Measurements from ENCODE around the gene RNF39.

RNF39 gene

GRCh38 chr6:30096829-30097228 lies 21.3 kb upstream of the RNF39 start:
- DNase-seq (ENCODE audit: low read depth in 2 of 2) = no peak

GRCh38 chr6:30093951-30094661 lies 18.5 kb upstream of the RNF39 start:
- DNase-seq (ENCODE audit: low read depth in 2 of 2) = no peak

DNA sequence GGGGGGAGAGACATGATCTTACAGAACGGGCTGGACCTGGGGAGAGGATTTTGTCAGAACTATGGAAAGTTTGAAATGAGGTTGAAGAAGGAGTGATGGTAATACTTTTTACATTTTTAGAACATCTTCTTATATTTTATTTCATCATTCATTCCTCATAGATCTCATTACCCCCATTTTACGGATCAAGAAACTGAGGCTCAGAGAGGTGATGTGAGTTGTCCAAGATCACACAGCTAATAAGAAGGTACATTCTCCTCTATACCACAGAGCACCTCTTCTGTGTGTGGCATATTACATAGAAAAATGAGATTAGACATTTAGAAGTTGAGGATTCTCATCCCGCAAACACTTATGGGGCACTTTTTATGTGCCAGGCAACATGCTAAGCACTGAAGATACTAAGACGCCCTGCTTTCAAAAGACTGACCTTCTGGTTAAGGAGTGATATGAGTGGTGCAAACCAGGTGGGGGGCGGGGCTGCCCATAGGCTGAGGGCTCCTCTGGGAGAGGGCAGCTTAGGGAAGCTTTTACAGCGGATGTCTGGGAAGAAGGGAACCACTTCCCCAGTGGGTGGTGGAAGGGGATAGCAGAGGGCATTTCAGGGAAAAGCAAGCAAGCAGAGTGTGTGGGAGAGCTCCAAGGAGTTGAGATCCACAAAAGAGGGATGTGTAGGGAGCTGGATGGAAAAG lies 17.4 kb upstream of the RNF39 start:
- no peak for DNase-seq (ENCODE audit: low read depth in 2 of 2)

- DNase-seq (ENCODE audit: low read depth in 2 of 2) = no peak
Observed at GRCh38 chr6:30091577-30092381, 16.2 kb upstream of the RNF39 start.

GRCh38 chr6:30087876-30088275 lies 12.3 kb upstream of the RNF39 start:
- no peak for DNase-seq (ENCODE audit: low read depth in 2 of 2)

DNA sequence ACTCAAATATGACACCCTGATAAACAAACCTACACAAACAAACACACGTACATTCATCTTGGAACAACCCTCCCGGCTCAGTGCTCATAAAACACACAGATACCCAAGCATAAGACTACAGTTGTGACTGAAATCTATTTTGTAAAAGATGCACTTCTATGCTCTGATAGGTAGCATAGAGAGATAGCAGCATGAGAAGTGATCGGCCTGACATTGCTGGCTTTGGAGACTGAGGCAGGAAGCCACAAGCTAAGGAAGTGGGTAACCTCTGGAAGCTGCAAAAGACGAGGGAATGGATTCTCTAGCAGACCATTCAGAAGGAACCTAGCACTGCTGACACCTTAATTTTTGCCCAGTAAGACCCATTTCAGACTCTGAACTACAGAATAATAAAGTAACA lies 1.6 kb upstream of the RNF39 start:
- no peak for DNase-seq (ENCODE audit: low read depth in 2 of 2)

GRCh38 chr6:30075790-30076732 lies 492 bp upstream of the RNF39 start:
- DNase-seq (ENCODE audit: low read depth in 2 of 2) = no peak

DNA sequence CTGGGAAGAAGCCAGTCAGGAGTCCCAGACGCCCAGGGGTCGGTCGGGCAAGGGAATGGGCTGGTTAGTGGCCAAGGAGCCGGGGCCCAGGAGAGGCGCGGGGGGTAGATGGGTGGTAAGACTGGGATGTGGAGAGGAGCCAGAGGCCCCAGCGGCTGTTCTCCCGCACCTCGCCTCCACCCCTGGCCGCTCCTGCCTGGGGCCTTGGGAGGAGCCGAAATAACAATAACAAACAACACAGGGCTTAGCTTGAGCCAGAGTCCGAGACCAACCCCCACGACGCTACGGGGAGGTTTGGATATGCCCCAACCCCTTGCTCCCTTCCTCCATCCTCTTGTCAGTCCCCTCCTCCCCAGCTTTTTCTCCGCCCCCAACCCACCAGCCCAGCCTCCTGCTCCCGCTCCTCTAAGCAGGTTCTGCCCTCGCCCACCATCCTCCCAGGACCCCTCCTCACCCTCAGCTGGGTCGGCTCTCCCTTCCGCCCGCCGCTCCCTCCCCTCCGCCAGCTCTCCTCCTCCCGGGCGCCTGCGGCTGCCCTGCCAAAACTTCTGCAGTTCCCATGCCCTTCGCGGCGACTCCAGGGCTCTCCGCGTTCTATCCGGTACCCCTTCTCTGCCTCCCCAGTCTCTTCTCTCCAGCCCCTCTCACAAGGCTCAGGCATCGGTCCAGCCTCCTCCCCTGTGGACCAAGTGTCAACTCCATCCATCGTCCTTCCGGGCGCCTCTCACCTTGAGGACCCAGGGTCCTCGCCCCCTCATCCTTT lies 1.1 kb downstream of the RNF39 start:
- no peak for DNase-seq (ENCODE audit: low read depth in 2 of 2)

GRCh38 chr6:30073489-30074235 lies 1.9 kb downstream of the RNF39 start:
- DNase-seq (ENCODE audit: low read depth in 2 of 2) = no peak

DNA sequence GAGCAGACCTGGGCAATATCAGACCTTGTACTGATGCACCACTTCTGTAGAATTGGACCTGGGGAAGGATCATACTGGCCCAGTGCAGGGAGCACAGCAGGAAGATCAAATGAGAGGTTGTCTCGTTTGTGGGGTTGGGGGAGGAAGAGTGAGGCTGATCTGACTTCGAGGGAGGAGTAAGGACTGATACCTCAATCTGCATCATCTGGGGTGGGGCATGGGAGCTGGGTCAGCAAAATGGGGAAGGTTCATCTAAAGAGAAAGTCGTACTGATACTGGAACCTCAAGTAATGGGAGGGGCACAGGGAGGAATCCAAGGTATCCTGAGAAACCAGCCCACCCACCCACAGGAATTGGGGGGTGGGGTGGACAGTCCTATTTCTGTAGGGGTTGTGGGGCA lies 3.7 kb downstream of the RNF39 start:
- DNase-seq (ENCODE audit: low read depth in 2 of 2) = no peak

DNA sequence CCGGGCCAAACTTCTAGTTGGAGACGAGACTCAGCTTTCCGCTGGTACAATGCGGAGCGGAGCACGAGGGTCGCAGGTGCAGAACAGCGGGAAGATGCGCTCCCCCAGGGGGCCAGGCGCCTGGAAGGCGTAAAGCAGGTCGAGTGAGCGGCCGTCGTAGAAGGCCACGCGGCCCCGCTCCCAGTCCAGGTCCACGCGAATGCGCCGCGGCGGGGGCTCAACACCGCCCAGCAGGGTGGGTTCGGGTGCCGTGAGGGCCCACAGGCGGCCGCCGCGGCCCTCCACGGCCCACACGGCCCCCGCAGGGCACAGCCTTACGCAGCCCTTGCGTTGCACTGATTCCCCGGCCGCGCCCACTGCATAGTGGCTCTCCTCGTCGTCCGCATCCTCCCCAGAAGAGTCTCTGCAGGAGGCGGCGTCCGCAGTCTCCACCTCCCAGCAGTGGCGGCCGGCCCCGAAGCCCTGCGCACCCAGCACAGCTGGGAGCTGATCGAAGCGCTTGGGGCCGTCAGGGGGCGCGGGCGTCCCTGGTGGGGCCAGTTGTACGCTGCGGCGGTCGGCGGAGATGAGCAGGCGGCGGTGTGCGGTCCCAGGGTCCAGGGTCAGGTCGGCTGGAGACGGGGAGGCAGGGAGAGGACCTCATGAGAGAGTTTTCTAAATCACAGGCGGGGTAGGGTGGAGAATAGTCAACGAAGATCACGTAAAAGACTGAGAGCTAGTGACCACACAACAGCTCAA lies 4.3 kb downstream of the RNF39 start:
- DNase-seq (ENCODE audit: low read depth in 2 of 2) = no peak

DNA sequence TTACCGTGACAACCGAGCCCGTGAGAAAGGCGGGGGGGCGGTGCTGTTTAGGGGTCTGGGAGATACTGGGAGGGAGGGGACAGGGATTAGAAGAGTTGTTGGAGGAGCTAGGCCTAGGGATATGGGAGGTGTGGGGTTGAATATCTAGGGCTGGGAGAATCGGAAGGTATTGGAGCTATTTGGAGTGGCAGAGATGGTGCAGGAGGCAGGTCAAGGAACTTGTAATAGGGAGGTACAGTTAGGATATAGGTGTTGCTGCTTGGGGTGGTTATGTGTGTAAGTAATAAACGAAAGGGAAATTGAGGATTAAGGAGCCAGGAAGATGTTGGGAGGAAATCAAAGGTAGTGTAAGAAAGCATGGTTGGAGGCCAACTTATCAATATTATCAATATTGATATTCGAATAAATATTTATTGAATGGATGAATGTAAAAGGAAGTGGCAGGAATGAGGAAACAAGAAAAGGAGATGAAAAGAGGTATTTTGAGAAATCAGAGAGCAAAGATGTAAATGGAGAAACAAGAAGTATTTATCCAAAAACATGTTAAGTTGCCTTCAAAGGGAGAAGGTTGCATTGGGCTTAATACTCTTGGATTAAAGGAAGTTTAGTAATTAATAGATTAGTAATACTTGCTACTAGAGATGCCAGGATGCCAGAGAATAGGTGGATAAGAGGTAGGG lies 8.0 kb downstream of the RNF39 start:
- DNase-seq (ENCODE audit: low read depth in 2 of 2) = no peak

DNA sequence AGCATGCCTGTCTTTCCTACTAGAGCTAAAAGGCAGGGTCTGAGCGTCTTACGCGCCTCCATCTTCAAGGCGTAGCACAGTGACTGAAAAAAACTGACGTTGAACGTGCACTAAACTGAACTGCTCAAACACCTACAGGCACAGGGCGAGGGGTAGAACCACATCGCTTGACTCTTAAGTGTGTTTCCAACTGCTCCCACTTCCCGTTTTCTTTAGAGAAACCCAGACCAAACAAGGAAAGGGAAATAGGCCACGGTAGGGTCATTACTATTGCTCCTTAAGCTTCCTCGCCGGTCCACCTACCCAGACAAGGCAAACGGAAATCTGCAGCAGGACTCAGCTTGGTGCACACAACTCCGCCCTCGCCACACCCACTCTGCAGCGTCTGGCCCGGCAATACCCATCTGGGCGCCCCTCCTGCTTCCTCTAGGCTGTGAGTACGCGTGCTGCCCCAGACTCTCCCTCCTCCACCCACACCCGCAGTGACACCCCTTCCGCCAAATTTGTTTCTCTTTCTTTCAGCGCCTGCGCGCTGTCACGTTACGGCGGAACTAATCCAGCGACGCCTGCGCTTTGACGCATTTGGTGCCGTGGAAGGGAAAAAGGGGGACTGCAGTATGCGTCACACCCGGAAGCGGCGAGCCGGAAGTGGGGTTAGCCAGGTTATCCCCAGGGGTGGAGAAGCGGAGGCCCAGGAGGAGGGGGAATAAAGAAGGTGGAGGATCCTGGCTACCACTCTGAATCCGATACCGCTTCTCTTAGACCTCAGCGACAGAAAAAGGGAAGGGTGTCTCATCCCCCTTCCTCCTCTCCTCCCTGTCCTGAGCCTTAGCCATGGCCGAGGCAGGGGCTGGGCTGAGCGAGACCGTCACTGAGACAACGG lies 8.8 kb downstream of the RNF39 start, which contains the start of gene PPP1R11:
PPP1R11 (plus strand) TSS at position 622 of the 883 bp plus-strand sequence; CDS start at position 835, 213 bp downstream.
- peak; percentile 97 to 99 for DNase-seq (ENCODE audit: low read depth in 2 of 2)

DNA sequence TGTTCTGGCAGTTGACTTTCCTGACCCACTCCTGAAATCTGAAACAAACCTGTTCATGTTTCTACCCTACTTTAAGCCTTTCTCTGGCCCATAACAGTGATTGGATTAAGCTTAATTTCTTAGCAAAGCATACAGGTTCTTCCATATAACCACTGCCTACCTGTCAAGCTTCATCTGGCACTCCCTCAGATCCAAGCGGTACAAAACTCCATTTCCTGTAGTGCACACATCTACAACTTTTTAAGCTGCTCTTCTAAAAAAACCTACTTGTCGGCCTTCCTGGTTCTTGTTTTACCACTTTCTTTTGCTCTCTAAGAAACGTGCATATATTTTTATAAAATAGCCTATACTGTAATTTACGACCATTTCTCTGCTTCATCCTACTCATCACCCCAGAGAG lies 9.5 kb downstream of the RNF39 start:
- DNase-seq (ENCODE audit: low read depth in 2 of 2) = no peak

GRCh38 chr6:30063315-30063714 lies 12.3 kb downstream of the RNF39 start:
- DNase-seq (ENCODE audit: low read depth in 2 of 2) = no peak

DNA sequence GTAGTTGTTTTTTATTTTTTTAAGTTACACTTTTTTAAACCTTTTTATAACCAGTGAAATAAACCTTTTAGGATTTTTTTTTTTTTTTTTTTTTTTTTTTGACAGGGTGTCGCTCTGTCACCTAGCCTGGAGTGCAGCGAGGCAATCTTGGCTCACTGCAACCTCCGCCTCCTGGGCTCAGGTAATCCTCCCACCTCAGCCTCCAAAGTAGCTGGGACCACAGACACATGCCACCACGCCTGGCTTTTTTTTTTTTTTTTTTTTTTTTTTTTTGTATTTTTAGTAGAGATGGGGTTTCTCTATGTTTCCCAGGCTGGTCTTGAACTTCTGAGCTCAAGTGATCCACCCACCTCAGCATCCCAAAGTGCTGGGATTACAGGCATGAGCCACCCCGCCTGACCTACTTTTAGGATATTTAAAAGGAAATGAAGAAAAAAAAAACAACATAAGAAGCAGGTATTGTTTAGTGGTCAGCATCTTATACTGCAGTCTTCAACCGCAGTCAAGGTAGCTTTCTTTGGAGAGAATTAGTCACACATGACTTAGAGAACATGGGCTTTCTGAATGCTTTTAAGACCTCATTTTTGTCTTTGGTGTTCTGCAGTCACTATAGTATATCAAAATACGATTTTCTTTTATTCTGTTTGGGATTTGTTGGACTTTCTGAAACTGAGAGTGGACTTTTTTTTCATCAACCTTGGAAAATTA lies 12.9 kb downstream of the RNF39 start:
- DNase-seq (ENCODE audit: low read depth in 2 of 2) = no peak

DNA sequence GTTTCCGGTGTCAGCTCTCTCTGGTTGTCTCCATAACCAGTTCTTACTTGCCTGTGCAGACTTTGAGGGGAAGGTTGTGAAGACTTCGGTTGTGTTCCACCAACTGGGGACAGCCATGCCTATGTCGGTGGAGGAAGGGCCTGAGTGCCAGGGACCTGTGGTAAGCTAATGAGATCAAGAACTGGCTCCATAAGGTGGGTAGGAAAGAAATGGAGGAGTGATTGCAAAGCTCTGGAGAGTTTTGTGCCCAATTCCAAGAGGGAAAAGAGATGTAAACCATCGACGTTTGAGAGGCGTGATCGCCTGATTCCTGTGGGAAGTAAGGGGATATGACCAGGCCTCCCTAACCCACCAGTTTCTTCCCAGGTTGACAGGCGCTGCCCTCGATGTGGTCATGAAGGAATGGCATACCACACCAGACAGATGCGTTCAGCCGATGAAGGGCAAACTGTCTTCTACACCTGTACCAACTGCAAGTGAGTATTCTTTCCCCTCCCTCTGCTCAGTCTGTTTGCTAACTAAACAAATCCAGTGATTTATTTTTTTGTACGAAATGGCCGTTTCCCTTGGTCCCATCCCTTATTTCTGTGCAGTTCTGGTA lies 13.6 kb downstream of the RNF39 start:
- no peak for DNase-seq (ENCODE audit: low read depth in 2 of 2)

Data from stimulated activated CD4-positive, alpha-beta T cell treated with anti-CD3 and anti-CD28 coated beads, Interleukin-12 subunit alpha, Interleukin-12 subunit beta, amount 100 ng/mL, for 24 hours (primary cell).